Fibroblast of the aortic adventitia (primary cell): ENCODE results near the gene HOXD12. TPM values are rescaled to one million over a fixed set of nuclear protein-coding genes. Genes with fewer than 3 reads are reported as not detected.

ENCODE experiments used
- DNase-seq: peaks from one replicate; pipeline ENCODE4 v3.0.0-alpha.2; 2010; ENCODE audit warnings: low read depth
- H3K4me3 ChIP-seq: 2 replicates; pipeline ENCODE4 v1.5.1; 2011; ENCODE audit warnings: low read depth, mild to moderate bottlenecking, control low read depth, low read length, moderate library complexity
- CTCF ChIP-seq: IDR thresholded peaks from 2 replicates; pipeline ENCODE4 v1.5.1; 2011; ENCODE audit warnings: mild to moderate bottlenecking, low read length, control low read depth, inconsistent platforms; ENCODE audit not compliant: insufficient read depth
- total RNA-seq: library from RNA; depleted of rRNA; stranded (reverse); fragments of >200 nt; gene quantifications from 2 replicates; pipeline ENCODE4 v1.2.3, GENCODE V29; 2012; ENCODE audit warnings: low replicate concordance

The HOXD12 gene
- total RNA-seq, 1 donor = not detected

GRCh38 chr2:176090862-176091261, 8.7 kb upstream of the HOXD12 start:
- TF ChIP-seq CTCF = no peak
- H3K4me3 ChIP-seq = no peak overlapping the region
- DNase-seq = no peak

GRCh38 chr2:176091329-176092258, 8.0 kb upstream of the HOXD12 start:
- no peak overlapping the region for H3K4me3 ChIP-seq
- no peak for DNase-seq
- TF ChIP-seq CTCF = no peak

DNA sequence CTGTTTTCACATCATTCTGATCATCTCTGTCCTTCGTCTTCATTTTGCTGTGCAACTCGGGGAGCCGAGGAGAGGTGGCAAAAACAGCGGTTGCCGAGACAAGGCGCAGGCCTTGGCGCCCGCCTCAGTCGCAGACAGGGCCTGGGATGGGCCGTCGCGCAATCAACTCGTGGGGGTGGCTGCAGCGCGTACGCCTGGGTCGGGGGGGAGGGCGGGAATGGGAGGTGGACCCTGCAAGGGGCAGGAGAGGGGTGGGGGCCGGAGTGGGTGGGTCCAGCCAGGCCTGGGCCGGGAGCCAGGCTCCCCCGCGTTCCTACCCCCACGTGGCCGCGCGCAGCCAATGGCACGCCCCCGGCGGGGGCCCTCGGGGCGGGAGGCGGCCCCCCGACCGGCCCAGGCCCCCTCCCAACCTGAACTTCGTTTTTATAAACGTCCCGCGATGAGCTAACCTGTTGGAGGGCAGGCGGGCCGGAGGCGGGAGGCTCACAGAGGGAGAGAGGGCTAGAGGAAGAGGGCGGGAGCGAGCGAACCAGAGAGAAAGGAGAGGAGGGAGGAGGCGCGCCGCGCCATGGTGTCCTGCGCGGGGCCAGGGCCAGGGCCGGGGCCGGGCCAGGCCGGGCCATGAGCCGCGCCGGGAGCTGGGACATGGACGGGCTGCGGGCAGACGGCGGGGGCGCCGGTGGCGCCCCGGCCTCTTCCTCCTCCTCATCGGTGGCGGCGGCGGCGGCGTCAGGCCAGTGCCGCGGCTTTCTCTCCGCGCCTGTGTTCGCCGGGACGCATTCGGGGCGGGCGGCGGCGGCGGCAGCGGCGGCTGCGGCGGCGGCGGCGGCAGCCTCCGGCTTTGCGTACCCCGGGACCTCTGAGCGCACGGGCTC, 7.1 kb upstream of the HOXD12 start, which contains the start of gene HOXD13:
Gene HOXD13, plus strand, starts transcription at position 452 of the 875 bp plus-strand sequence. Its CDS starts 170 bp downstream, at position 622.
- no peak for DNase-seq
- TF ChIP-seq CTCF = no peak
- H3K4me3 ChIP-seq = no peak within 1 kb of the TSS

- TF ChIP-seq CTCF = no peak
- DNase-seq = no peak
- H3K4me3 ChIP-seq = no peak overlapping the region
These were observed 6.3 kb upstream of the HOXD12 start for GRCh38 chr2:176093145-176093897.

DNA sequence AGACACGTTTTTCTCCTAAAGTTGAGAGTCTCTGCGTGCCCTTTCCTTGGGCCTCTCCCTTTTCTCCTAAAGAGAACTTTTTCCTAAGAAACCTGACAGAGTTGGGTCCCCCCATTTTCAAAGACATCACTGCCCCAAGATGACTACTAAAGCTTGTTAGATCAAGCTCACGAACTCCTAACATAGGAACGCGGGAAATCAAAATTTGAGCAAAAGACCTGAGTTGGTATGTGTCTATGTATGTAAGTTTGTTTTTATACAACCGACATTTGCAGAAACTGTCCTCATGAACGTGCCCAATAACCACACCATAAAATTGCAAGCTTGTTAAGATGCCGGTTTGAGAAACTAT, 5.7 kb upstream of the HOXD12 start:
- no peak overlapping the region for H3K4me3 ChIP-seq
- TF ChIP-seq CTCF = no peak
- no peak for DNase-seq

DNA sequence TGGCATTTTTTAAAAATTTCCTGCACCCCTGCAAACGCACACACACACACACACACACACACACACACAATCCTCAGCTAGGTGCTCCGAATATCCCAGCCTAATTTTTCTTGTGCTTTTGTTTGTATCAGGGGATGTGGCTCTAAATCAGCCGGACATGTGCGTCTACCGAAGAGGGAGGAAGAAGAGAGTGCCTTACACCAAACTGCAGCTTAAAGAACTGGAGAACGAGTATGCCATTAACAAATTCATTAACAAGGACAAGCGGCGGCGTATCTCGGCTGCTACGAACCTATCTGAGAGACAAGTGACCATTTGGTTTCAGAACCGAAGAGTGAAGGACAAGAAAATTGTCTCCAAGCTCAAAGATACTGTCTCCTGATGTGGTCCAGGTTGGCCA, 5.2 kb upstream of the HOXD12 start:
- TF ChIP-seq CTCF = no peak
- DNase-seq = no peak
- H3K4me3 ChIP-seq = no peak overlapping the region
